NCI-H2196 treated with DMSO at 0.1 percent for 48 hours (cell line): ENCODE measurements around the gene CDC20B.
A peak's percentile ranks its signal among the peaks of the same experiment; 100 is the strongest.
"Not testable (repeated sequence)": the region's sequence is repeated elsewhere in the genome, so short reads cannot be mapped to it uniquely, and the experiment has no call there.

Experiments
- DNase-seq: peaks from one replicate; lab custom pipeline; 2025; ENCODE audit not compliant: unreplicated experiment; lab: John Stamatoyannopoulos, UW

CDC20B gene

GRCh38 chr5:55162666-55163065, 10.3 kb downstream of the CDC20B start:
- no peak for DNase-seq

DNA sequence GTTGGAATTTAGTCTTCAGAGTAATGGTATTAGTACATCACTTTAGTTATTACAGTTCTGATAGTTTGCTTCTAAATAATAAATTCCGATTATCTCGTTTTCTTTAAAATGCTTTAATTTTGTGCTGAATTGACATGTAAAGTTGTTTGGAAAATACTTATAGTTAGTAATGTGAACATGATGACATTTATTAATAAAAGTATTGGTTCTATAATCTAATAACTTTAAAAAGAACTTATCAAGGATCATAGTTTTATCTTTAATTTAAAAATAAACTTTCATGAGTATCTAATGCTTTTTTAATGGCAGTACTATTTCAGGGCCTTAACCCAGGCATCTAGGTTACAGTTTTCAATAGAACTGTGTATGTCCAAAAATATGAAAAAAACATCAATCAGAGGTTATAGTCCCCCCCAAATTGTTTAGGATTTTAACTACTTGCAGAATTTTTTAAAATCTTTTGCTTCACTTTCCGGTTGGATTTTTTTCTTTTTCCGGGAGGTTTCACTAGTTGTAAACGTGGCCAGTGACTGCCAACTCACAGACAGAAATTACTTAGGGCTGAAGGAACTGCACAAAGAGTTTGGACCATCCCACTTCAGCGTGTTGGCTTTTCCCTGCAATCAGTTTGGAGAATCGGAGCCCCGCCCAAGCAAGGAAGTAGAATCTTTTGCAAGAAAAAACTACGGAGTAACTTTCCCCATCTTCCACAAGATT, 12.3 kb downstream of the CDC20B start:
- DNase-seq: no peak

- DNase-seq: no peak
Observed at GRCh38 chr5:55159763-55160492, 13.0 kb downstream of the CDC20B start, which contains the start of gene GPX8. TSS of gene GPX8 (plus strand) at chr5:55160171. CDS start at chr5:55160193, 22 bp downstream.

- DNase-seq: no peak
Observed at GRCh38 chr5:55154873-55155272, 18.1 kb downstream of the CDC20B start.

DNA sequence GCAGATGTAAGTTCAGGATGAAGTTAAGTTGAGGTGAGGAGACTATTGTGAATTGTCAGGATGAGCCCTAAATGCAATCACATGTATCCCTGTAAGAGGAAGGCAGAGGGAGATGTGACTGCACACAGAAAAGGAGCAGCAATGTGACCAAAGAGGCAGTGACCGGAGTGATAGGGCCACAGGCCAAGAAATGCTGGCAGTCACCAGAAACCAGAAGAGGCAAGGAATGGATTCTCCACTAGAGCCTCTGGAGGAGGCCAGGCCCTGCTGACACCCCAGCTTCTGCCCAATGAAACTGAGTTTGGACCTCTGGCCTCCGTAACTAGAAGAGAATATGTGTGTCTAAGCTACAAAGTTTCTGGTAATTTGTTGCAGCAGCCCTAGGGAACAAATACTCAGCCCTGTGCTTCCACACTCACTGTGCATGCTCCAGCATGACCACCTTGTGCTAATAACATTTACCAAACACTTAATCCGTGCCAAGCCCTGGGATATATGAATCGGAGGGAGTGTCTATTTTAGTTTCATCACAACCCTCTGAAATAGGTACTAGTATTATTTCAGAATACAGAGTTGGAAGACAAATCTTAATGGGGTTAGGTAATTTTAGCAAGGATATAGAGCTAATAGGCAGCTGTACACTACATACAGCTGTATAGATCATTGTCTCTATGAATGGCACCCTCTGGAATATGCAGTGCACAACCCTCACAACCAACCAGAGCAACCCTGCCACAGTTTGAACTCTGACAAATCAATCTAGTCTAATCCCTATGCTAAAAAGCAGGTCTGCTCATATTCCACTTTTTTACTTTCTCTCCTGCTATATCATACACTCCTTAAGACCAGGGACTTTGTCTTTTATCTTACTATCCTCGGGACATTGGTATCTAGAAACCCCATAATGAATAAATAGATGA, 20.8 kb downstream of the CDC20B start:
- no peak for DNase-seq

GRCh38 chr5:55149308-55149795, 23.6 kb downstream of the CDC20B start:
- no peak for DNase-seq

DNA sequence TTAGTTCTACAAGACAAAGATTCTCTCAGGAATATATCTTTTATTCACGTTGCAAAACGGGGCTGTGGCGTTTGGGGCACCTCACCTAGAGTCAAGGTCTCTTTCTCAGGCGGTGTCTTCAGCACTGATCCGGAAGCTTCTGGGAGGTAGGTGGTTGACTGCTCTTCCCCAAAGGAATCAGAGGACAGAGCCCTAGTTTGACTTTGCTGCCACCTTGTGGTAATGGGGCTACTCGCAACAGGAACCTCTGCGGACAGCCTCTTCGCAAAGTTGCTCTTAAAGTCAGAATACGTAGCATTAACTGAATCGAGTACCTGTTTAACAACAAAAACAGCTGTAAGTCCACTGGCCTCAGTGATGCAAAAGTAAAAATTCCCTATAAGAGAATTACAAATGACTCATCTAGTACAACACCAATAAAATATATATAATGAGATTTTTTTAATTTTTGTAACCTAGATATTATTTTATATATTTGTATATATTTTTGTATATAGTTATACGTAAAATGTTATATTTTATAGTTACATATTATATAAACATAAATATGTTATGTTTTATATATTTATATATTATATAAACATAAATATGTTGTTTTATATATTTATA, 26.3 kb downstream of the CDC20B start:
- DNase-seq: peak; percentile 27

DNA sequence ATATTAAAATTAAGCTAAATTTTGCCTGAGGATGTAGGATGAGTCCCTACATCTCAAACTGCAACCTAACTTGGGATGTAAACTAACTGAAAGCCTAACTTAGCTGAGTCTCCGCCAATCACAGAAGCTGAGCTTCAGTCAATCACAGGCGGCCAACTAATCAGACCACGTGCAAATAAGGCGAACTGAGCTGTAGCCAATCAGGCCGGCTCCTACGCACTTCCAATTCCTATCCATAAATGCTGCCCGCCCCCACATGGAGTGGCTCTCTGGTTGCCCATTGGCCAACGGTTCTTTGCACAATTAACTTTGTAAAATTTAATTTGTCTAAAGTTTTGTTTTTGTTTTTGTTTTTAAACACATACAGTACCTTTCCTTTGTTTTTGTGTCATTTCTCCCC, 26.9 kb downstream of the CDC20B start:
- DNase-seq: no peak

GRCh38 chr5:55143624-55144023, 29.4 kb downstream of the CDC20B start:
- no peak for DNase-seq

GRCh38 chr5:55141945-55142690, 30.9 kb downstream of the CDC20B start:
- no peak for DNase-seq

DNA sequence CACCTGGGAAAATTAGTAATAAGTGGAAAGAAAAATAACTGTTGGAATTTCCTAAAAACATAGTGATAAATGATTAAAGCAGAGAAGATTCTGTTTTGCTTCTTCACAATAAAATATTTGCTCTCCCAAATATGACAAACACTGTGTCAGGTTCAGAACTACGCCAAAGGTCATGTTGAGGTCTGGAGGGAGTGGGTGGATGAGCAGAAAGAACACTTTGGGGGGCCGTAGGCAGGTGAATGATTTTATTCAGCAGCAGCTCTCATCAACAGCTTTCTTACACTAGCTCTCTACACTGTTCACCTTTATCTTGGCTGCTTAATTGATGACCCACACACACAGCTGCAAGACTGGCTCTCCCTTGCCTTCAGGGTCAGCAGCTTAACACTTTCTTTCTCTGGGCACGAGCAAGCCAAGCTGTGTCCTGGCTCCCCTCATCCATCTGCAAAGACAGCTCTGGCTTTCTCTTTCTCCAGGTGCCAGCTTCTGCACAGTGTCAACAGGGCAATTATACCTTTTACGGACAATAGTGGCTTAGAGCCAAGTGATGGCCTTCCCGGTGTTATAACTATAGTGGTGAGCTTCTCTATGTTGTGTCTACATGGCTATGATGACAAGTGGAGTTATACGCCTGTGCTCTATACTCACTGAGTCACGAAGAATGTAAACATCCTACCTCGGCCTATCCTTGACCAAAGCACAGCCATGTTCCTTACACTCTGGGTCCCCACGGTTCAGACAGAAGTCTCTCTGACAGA, 31.9 kb downstream of the CDC20B start:
- DNase-seq: no peak

DNA sequence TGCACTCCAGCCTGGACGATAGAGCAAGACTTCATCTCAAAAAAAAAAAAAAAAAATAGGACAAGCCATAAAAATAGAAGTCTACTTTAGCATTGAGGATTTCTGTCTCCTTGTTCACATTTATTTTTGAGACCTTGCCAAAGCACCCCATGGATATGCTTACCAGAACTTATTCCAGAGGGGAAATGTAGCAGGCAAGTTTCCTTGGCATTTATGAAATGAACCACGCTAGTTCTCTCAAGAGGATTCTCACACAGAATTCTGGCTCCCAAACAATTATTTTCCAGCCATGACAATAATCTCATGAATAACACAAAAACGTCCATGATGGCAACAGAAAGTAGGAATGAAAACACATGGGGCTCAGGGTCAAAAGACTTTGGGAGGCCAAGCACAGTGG, 36.5 kb downstream of the CDC20B start:
- no peak for DNase-seq

GRCh38 chr5:55134053-55134722, 38.8 kb downstream of the CDC20B start:
- DNase-seq: no peak

- no peak for DNase-seq
Observed at GRCh38 chr5:55123365-55123764, 49.6 kb downstream of the CDC20B start.

DNA sequence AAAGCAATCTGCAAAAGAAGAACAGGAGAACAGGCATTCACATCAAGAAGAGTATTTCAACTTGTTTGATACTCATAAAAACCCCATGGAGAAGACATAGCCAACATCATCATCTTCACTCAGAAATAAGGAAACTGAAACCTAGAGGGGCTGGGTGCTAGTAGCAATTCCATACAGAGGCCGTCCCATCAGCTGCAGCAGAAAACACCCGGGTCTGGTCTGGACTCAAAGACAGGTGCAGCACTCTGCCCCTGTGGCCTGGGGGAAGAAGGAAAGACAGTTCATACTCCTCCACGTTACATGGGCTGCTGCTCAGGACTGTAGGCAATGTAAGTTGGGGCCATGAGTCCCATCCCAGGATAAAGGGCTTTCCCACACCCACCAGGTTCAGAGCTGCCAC, 58.9 kb downstream of the CDC20B start:
- no peak for DNase-seq

- no peak for DNase-seq
Observed at GRCh38 chr5:55113327-55113726, 59.6 kb downstream of the CDC20B start.

- no peak for DNase-seq
Observed at GRCh38 chr5:55110217-55110616, 62.8 kb downstream of the CDC20B start.

DNA sequence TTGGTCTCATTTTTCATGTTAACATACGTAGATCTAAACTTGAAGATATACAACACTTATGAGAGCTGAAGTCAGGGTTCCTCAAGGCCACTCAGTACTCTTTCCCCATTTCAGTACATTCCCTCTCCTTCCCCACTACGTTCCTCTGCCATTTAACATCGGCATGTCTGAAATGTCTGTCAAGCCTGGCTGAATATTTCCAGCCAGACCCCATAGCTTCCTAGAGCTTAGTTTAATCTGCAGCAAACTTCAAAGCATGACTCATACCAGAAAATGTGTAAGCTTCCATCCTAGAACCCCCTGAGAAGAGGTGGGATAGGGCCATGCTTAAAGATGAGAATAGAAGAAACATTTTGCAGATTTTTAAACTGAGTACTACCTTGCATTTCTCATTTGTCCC, 64.3 kb downstream of the CDC20B start:
- no peak for DNase-seq

- DNase-seq: not testable (repeated sequence)
Observed at GRCh38 chr5:55105976-55106375, 67.0 kb downstream of the CDC20B start.
